Fibroblast of the aortic adventitia (primary cell): ENCODE results near the gene WHAMM. TPM values are rescaled to one million over a fixed set of nuclear protein-coding genes. Genes with fewer than 3 reads are reported as not detected.

Experiments used
- DNase-seq: peaks from one replicate; pipeline ENCODE4 v3.0.0-alpha.2; 2010; ENCODE audit warnings: low read depth
- H3K4me3 ChIP-seq: 2 replicates; pipeline ENCODE4 v1.5.1; 2011; ENCODE audit warnings: low read depth, mild to moderate bottlenecking, control low read depth, low read length, moderate library complexity
- CTCF ChIP-seq: IDR thresholded peaks from 2 replicates; pipeline ENCODE4 v1.5.1; 2011; ENCODE audit warnings: mild to moderate bottlenecking, low read length, control low read depth, inconsistent platforms; ENCODE audit not compliant: insufficient read depth
- total RNA-seq: library from RNA; depleted of rRNA; stranded (reverse); fragments of >200 nt; gene quantifications from 2 replicates; pipeline ENCODE4 v1.2.3, GENCODE V29; 2012; ENCODE audit warnings: low replicate concordance

WHAMM gene
- total RNA-seq, 1 donor: 4.4 TPM

- no peak for TF ChIP-seq CTCF
- H3K4me3 ChIP-seq: no peak overlapping the region
- DNase-seq: no peak
Observed at GRCh38 chr15:82835391-82835917, 26.0 kb downstream of the WHAMM start.

- no peak for TF ChIP-seq CTCF
- no peak for DNase-seq
- no peak overlapping the region for H3K4me3 ChIP-seq
Observed at GRCh38 chr15:82838096-82838735, 28.8 kb downstream of the WHAMM start.

- no peak for TF ChIP-seq CTCF
- DNase-seq: no peak
- H3K4me3 ChIP-seq: no peak overlapping the region
Observed at GRCh38 chr15:82839136-82839535, 29.7 kb downstream of the WHAMM start.

- no peak overlapping the region for H3K4me3 ChIP-seq
- TF ChIP-seq CTCF: no peak
- no peak for DNase-seq
Observed at GRCh38 chr15:82840166-82840565, 30.7 kb downstream of the WHAMM start.

GRCh38 chr15:82843566-82843965 lies 34.1 kb downstream of the WHAMM start:
- no peak for TF ChIP-seq CTCF
- DNase-seq: no peak
- no peak overlapping the region for H3K4me3 ChIP-seq

- no peak for TF ChIP-seq CTCF
- DNase-seq: no peak
Observed at GRCh38 chr15:82845686-82846085, 36.3 kb downstream of the WHAMM start.

GRCh38 chr15:82846621-82847020 lies 37.2 kb downstream of the WHAMM start:
- H3K4me3 ChIP-seq: no peak overlapping the region
- no peak for DNase-seq
- no peak for TF ChIP-seq CTCF

More at GRCh38 chr15:82845686-82846085, 36.3 kb downstream of the WHAMM start:
- H3K4me3 ChIP-seq: no peak overlapping the region
